Activated CD4-positive, alpha-beta memory T cell treated with anti-CD3 and anti-CD28 coated beads, Interleukin-2, amount 10 ng/mL, durations not matched to agents 7 days and 5 days (primary cell): ENCODE measurements around the gene RAC3. TPM values are rescaled to one million over a fixed set of nuclear protein-coding genes. Genes with fewer than 3 reads are reported as not detected.

ENCODE experiments used
- CTCF ChIA-PET: fragments of 350-600 bp; sonication (Branson Sonifier 250); formaldehyde crosslinking; loops from one replicate; lab custom pipeline; 2021; ENCODE audit warnings: antibody characterized with exemption, inconsistent platforms; lab: Charles Lee
- POLR2A ChIA-PET: fragments of 350-600 bp; sonication (Branson Sonifier 250); formaldehyde crosslinking; loops from one replicate; lab custom pipeline; 2021; ENCODE audit warnings: antibody characterized with exemption; lab: Charles Lee
- DNase-seq: peaks from one replicate; pipeline ENCODE4 v3.0.0-alpha.2; 2020
- H3K27ac Mint-ChIP-seq: one replicate; pipeline ENCODE4 v1.8.0; 2021; ENCODE audit warnings: mild to moderate bottlenecking, mixed read lengths
- H3K27me3 Mint-ChIP-seq: one replicate; pipeline ENCODE4 v1.8.0; 2021; ENCODE audit warnings: mixed read lengths
- H3K36me3 Mint-ChIP-seq: one replicate; pipeline ENCODE4 v1.8.0; 2021; ENCODE audit warnings: low read depth, mixed read lengths
- H3K4me1 Mint-ChIP-seq: one replicate; pipeline ENCODE4 v1.8.0; 2021; ENCODE audit warnings: mixed read lengths
- H3K4me3 Mint-ChIP-seq: one replicate; pipeline ENCODE4 v1.8.0; 2021; ENCODE audit warnings: mild to moderate bottlenecking, mixed read lengths
- H3K9me3 Mint-ChIP-seq: one replicate; pipeline ENCODE4 v1.8.0; 2021; ENCODE audit warnings: mixed read lengths
- total RNA-seq, 2 experiments: library from RNA; stranded (reverse); gene quantifications; one replicate each; pipeline ENCODE4 v1.2.3, GENCODE V29; 2021

The RAC3 gene
- total RNA-seq, 2 experiments from 2014 or later: 7.9 to 8.1 TPM

- Mint-ChIP-seq H3K27ac (no peak overlapping the region), H3K9me3 (no peaks in the 10 kb centered on the region), H3K36me3 (peaks cover 34% of the 10 kb centered on the region), H3K4me1 (no peaks in the 10 kb centered on the region), H3K4me3 (no peak overlapping the region), H3K27me3 (no peaks in the 10 kb centered on the region)
- CTCF ChIA-PET: interaction anchor here (1.4 kb wide), 1 partner anchor 45 kb away, joined by 4 read pairs; the partner anchor contains the start of gene DCXR
- DNase-seq: no peak
- POLR2A ChIA-PET: interaction anchor here (1.2 kb wide), 1 partner anchor 9 kb away, joined by 3 read pairs; no protein-coding TSS in a partner anchor
Observed at GRCh38 chr17:82083009-82083408, 51.5 kb downstream of the RAC3 start.

Other genes with a start within 250 kb of the RAC3 start
- gene GCGR, start 227.5 kb upstream of the RAC3 start, total RNA-seq: not detected
- 10 to 100 TPM; 37.1 to 38.2 TPM for gene MCRIP1, start 198.4 kb upstream of the RAC3 start, total RNA-seq
- gene PPP1R27, start 196.6 kb upstream of the RAC3 start, total RNA-seq: not detected
- 100 to 1,000 TPM; 483 to 496 TPM for gene P4HB, start 171.1 kb upstream of the RAC3 start, total RNA-seq
- 100 to 1,000 TPM; 636 to 661 TPM for gene ARHGDIA, start 160.3 kb upstream of the RAC3 start, total RNA-seq
- 100 to 1,000 TPM; 159 to 160 TPM for gene ALYREF, start 140.1 kb upstream of the RAC3 start, total RNA-seq
- gene ANAPC11, start 140.0 kb upstream of the RAC3 start, total RNA-seq: 10 to 100 TPM; 95.9 to 98.4 TPM
- gene NPB, start 129.4 kb upstream of the RAC3 start, total RNA-seq: under 1 TPM in 1 of 2 experiments, not detected in 1; 0.38 TPM
- 10 to 100 TPM; 41.6 to 44.4 TPM for gene PCYT2, start 120.3 kb upstream of the RAC3 start, total RNA-seq
- 10 to 100 TPM; 55.8 to 58.4 TPM for gene SIRT7, start 113.5 kb upstream of the RAC3 start, total RNA-seq
- 10 to 100 TPM; 35.2 to 36.5 TPM for gene MAFG, start 103.9 kb upstream of the RAC3 start, total RNA-seq
- 10 to 100 TPM; 25.8 to 34.7 TPM for gene PYCR1, start 94.4 kb upstream of the RAC3 start, total RNA-seq
- not detected for gene MYADML2, start 84.4 kb upstream of the RAC3 start, total RNA-seq
- under 1 TPM in 1 of 2 experiments, not detected in 1; 0.15 TPM for gene NOTUM, start 70.5 kb upstream of the RAC3 start, total RNA-seq
- 10 to 100 TPM; 25.3 to 29.9 TPM for gene ASPSCR1, start 54.0 kb upstream of the RAC3 start, total RNA-seq
- gene CENPX, start 8.8 kb upstream of the RAC3 start, total RNA-seq: 10 to 100 TPM; 52.7 to 54.7 TPM
- 10 to 100 TPM; 34.8 to 35.5 TPM for gene LRRC45, start 8.4 kb upstream of the RAC3 start, total RNA-seq
- 10 to 100 TPM; 93.9 to 95.2 TPM for gene DCXR, start 6.0 kb downstream of the RAC3 start, total RNA-seq
- gene RFNG, start 20.1 kb downstream of the RAC3 start, total RNA-seq: 10 to 100 TPM; 26.3 to 28.4 TPM
- 10 to 100 TPM; 69.0 to 75.6 TPM for gene GPS1, start 20.2 kb downstream of the RAC3 start, total RNA-seq
- 10 to 100 TPM; 98.8 to 99.3 TPM for gene DUS1L, start 34.1 kb downstream of the RAC3 start, total RNA-seq
- 100 to 1,000 TPM; 181 to 191 TPM for gene FASN, start 66.6 kb downstream of the RAC3 start, total RNA-seq
- gene CCDC57, start 181.2 kb downstream of the RAC3 start, total RNA-seq: 10 to 100 TPM; 49.8 to 54.9 TPM
- 100 to 1,000 TPM; 206 to 210 TPM for gene SLC16A3, start 197.4 kb downstream of the RAC3 start, total RNA-seq
- gene CSNK1D, start 242.0 kb downstream of the RAC3 start, total RNA-seq: 100 to 1,000 TPM; 116 TPM